IPS DF 19.7 (cell line): ENCODE measurements around the gene CH25H.

ENCODE experiments used
- DNase-seq: peaks from one replicate; pipeline ENCODE4 v3.0.0-alpha.2; 2013; ENCODE audit warnings: low read depth, low spot score

The CH25H gene

GRCh38 chr10:89156161-89156835, 50.8 kb downstream of the CH25H start:
- no peak for DNase-seq
